ENCODE results near the gene ZNF385C.

ZNF385C gene

GRCh38 chr17:42135151-42135550 is 36.9 kb upstream of the ZNF385C start:
- no peak overlapping the region for H3K4me3 ChIP-seq (ENCODE audit: low read length in 2 of 2)
- H3K27ac ChIP-seq (ENCODE audit: low read length): peak overlapping the region; percentile 11
- H3K4me1 ChIP-seq (ENCODE audit: control insufficient read depth, insufficient read depth, low read length): peaks cover 38% of the 10 kb centered on the region
- no peaks in the 10 kb centered on the region for H3K27me3 ChIP-seq (ENCODE audit: control insufficient read depth in 1 of 2, insufficient read depth in 2 of 2, low read length in 2 of 2)
- H3K36me3 ChIP-seq (ENCODE audit: control insufficient read depth in 2 of 2, insufficient read depth in 2 of 2, low read length in 2 of 2): peaks cover 12% of the 10 kb centered on the region in 2 donors
- no peak overlapping the region for H3K9ac ChIP-seq (ENCODE audit: low read length in 2 of 2)
- H3K9me3 ChIP-seq (ENCODE audit: control insufficient read depth in 2 of 2, low read length in 2 of 2): no peaks in the 10 kb centered on the region

- Histone ChIP-seq H3K36me3 (ENCODE audit: control insufficient read depth in 2 of 2, insufficient read depth in 2 of 2, low read length in 2 of 2) (peaks cover 27 to 28% of the 10 kb centered on the region in 2 donors), H3K4me3 (ENCODE audit: low read length in 2 of 2) (no peak overlapping the region), H3K9ac (ENCODE audit: low read length in 2 of 2) (no peak overlapping the region), H3K4me1 (ENCODE audit: control insufficient read depth, insufficient read depth, low read length) (peaks cover 38% of the 10 kb centered on the region), H3K27ac (ENCODE audit: low read length) (peak overlapping the region; percentile 24), H3K27me3 (ENCODE audit: control insufficient read depth in 1 of 2, insufficient read depth in 2 of 2, low read length in 2 of 2) (no peaks in the 10 kb centered on the region), H3K9me3 (ENCODE audit: control insufficient read depth in 2 of 2, low read length in 2 of 2) (no peaks in the 10 kb centered on the region)
Observed at GRCh38 chr17:42133461-42134041, 35.3 kb upstream of the ZNF385C start.

GRCh38 chr17:42132941-42133340 is 34.7 kb upstream of the ZNF385C start:
- Histone ChIP-seq H3K9ac (ENCODE audit: low read length in 2 of 2) (no peak overlapping the region), H3K4me3 (ENCODE audit: low read length in 2 of 2) (no peak overlapping the region), H3K4me1 (ENCODE audit: control insufficient read depth, insufficient read depth, low read length) (peaks cover 32% of the 10 kb centered on the region), H3K36me3 (ENCODE audit: control insufficient read depth in 2 of 2, insufficient read depth in 2 of 2, low read length in 2 of 2) (peaks cover 34% of the 10 kb centered on the region in 2 donors), H3K27me3 (ENCODE audit: control insufficient read depth in 1 of 2, insufficient read depth in 2 of 2, low read length in 2 of 2) (no peaks in the 10 kb centered on the region), H3K27ac (ENCODE audit: low read length) (peak overlapping the region; percentile 24), H3K9me3 (ENCODE audit: control insufficient read depth in 2 of 2, low read length in 2 of 2) (no peaks in the 10 kb centered on the region)

GRCh38 chr17:42131981-42132432 is 33.7 kb upstream of the ZNF385C start:
- Histone ChIP-seq H3K36me3 (ENCODE audit: control insufficient read depth in 2 of 2, insufficient read depth in 2 of 2, low read length in 2 of 2) (peaks cover 39 to 40% of the 10 kb centered on the region in 2 donors), H3K4me3 (ENCODE audit: low read length in 2 of 2) (no peak overlapping the region), H3K27me3 (ENCODE audit: control insufficient read depth in 1 of 2, insufficient read depth in 2 of 2, low read length in 2 of 2) (no peaks in the 10 kb centered on the region), H3K27ac (ENCODE audit: low read length) (peak overlapping the region; percentile 24), H3K9me3 (ENCODE audit: control insufficient read depth in 2 of 2, low read length in 2 of 2) (no peaks in the 10 kb centered on the region), H3K4me1 (ENCODE audit: control insufficient read depth, insufficient read depth, low read length) (peaks cover 32% of the 10 kb centered on the region), H3K9ac (ENCODE audit: low read length in 2 of 2) (no peak overlapping the region)

- Histone ChIP-seq H3K9me3 (ENCODE audit: control insufficient read depth in 2 of 2, low read length in 2 of 2) (no peaks in the 10 kb centered on the region), H3K27me3 (ENCODE audit: control insufficient read depth in 1 of 2, insufficient read depth in 2 of 2, low read length in 2 of 2) (no peaks in the 10 kb centered on the region), H3K36me3 (ENCODE audit: control insufficient read depth in 2 of 2, insufficient read depth in 2 of 2, low read length in 2 of 2) (peaks cover 44 to 45% of the 10 kb centered on the region in 2 donors), H3K9ac (ENCODE audit: low read length in 2 of 2) (peak overlapping the region in 1 of 2 donors; percentile 21), H3K4me3 (ENCODE audit: low read length in 2 of 2) (no peak overlapping the region), H3K4me1 (ENCODE audit: control insufficient read depth, insufficient read depth, low read length) (peaks cover 32% of the 10 kb centered on the region), H3K27ac (ENCODE audit: low read length) (peak overlapping the region; percentile 24)
Observed at GRCh38 chr17:42131232-42131631, 33.0 kb upstream of the ZNF385C start.

GRCh38 chr17:42130310-42130936 is 32.1 kb upstream of the ZNF385C start:
- Histone ChIP-seq H3K9me3 (ENCODE audit: control insufficient read depth in 2 of 2, low read length in 2 of 2) (no peaks in the 10 kb centered on the region), H3K36me3 (ENCODE audit: control insufficient read depth in 2 of 2, insufficient read depth in 2 of 2, low read length in 2 of 2) (peaks cover 46 to 52% of the 10 kb centered on the region in 2 donors), H3K27ac (ENCODE audit: low read length) (peak overlapping the region; percentile 24), H3K9ac (ENCODE audit: low read length in 2 of 2) (no peak overlapping the region), H3K4me1 (ENCODE audit: control insufficient read depth, insufficient read depth, low read length) (peaks cover 31% of the 10 kb centered on the region), H3K27me3 (ENCODE audit: control insufficient read depth in 1 of 2, insufficient read depth in 2 of 2, low read length in 2 of 2) (no peaks in the 10 kb centered on the region), H3K4me3 (ENCODE audit: low read length in 2 of 2) (no peak overlapping the region)

- H3K9ac ChIP-seq (ENCODE audit: low read length in 2 of 2): no peak overlapping the region
- peaks cover 50 to 57% of the 10 kb centered on the region in 2 donors for H3K36me3 ChIP-seq (ENCODE audit: control insufficient read depth in 2 of 2, insufficient read depth in 2 of 2, low read length in 2 of 2)
- H3K4me1 ChIP-seq (ENCODE audit: control insufficient read depth, insufficient read depth, low read length): peaks cover 28% of the 10 kb centered on the region
- H3K4me3 ChIP-seq (ENCODE audit: low read length in 2 of 2): no peak overlapping the region
- H3K27me3 ChIP-seq (ENCODE audit: control insufficient read depth in 1 of 2, insufficient read depth in 2 of 2, low read length in 2 of 2): no peaks in the 10 kb centered on the region
- H3K9me3 ChIP-seq (ENCODE audit: control insufficient read depth in 2 of 2, low read length in 2 of 2): no peaks in the 10 kb centered on the region
- H3K27ac ChIP-seq (ENCODE audit: low read length): peak overlapping the region; percentile 24
Observed at GRCh38 chr17:42129109-42129837, 31.0 kb upstream of the ZNF385C start.

GRCh38 chr17:42127414-42127813 is 29.1 kb upstream of the ZNF385C start:
- Histone ChIP-seq H3K27me3 (ENCODE audit: control insufficient read depth in 1 of 2, insufficient read depth in 2 of 2, low read length in 2 of 2) (no peaks in the 10 kb centered on the region), H3K27ac (ENCODE audit: low read length) (no peak overlapping the region), H3K9me3 (ENCODE audit: control insufficient read depth in 2 of 2, low read length in 2 of 2) (no peaks in the 10 kb centered on the region), H3K4me3 (ENCODE audit: low read length in 2 of 2) (no peak overlapping the region), H3K4me1 (ENCODE audit: control insufficient read depth, insufficient read depth, low read length) (peaks cover 28% of the 10 kb centered on the region), H3K36me3 (ENCODE audit: control insufficient read depth in 2 of 2, insufficient read depth in 2 of 2, low read length in 2 of 2) (peaks cover 50 to 55% of the 10 kb centered on the region in 2 donors), H3K9ac (ENCODE audit: low read length in 2 of 2) (no peak overlapping the region)

GRCh38 chr17:42126836-42127235 is 28.6 kb upstream of the ZNF385C start:
- Histone ChIP-seq H3K36me3 (ENCODE audit: control insufficient read depth in 2 of 2, insufficient read depth in 2 of 2, low read length in 2 of 2) (peaks cover 50 to 55% of the 10 kb centered on the region in 2 donors), H3K27me3 (ENCODE audit: control insufficient read depth in 1 of 2, insufficient read depth in 2 of 2, low read length in 2 of 2) (no peaks in the 10 kb centered on the region), H3K4me3 (ENCODE audit: low read length in 2 of 2) (no peak overlapping the region), H3K27ac (ENCODE audit: low read length) (no peak overlapping the region), H3K9me3 (ENCODE audit: control insufficient read depth in 2 of 2, low read length in 2 of 2) (no peaks in the 10 kb centered on the region), H3K4me1 (ENCODE audit: control insufficient read depth, insufficient read depth, low read length) (peaks cover 32% of the 10 kb centered on the region), H3K9ac (ENCODE audit: low read length in 2 of 2) (no peak overlapping the region)

GRCh38 chr17:42125565-42125964 is 27.3 kb upstream of the ZNF385C start:
- Histone ChIP-seq H3K9ac (ENCODE audit: low read length in 2 of 2) (no peak overlapping the region), H3K27me3 (ENCODE audit: control insufficient read depth in 1 of 2, insufficient read depth in 2 of 2, low read length in 2 of 2) (no peaks in the 10 kb centered on the region), H3K36me3 (ENCODE audit: control insufficient read depth in 2 of 2, insufficient read depth in 2 of 2, low read length in 2 of 2) (peaks cover 44 to 48% of the 10 kb centered on the region in 2 donors), H3K27ac (ENCODE audit: low read length) (no peak overlapping the region), H3K4me3 (ENCODE audit: low read length in 2 of 2) (no peak overlapping the region), H3K9me3 (ENCODE audit: control insufficient read depth in 2 of 2, low read length in 2 of 2) (no peaks in the 10 kb centered on the region), H3K4me1 (ENCODE audit: control insufficient read depth, insufficient read depth, low read length) (peaks cover 28% of the 10 kb centered on the region)

Data from stomach smooth muscle (tissue), 2 donors.